Osteoblast (primary cell): ENCODE measurements around the gene ARHGEF17. TPM values are rescaled to one million over a fixed set of nuclear protein-coding genes. Genes with fewer than 3 reads are reported as not detected.

ENCODE experiments used
- DNase-seq: peaks from one replicate; pipeline ENCODE4 v3.0.0; 2011; ENCODE audit warnings: low spot score, mixed read lengths; ENCODE audit not compliant: insufficient read length; ENCODE audit errors: missing footprints
- H2AFZ ChIP-seq: 2 replicates; pipeline ENCODE4 v1.6.0; 2011; ENCODE audit warnings: mild to moderate bottlenecking, low read length
- H3K27ac ChIP-seq: 2 replicates; pipeline ENCODE4 v1.5.1; 2011; ENCODE audit warnings: mild to moderate bottlenecking, low read depth, low read length, moderate library complexity
- H3K27me3 ChIP-seq: 2 replicates; pipeline ENCODE4 v1.6.0; 2012; ENCODE audit warnings: mild to moderate bottlenecking, control low read depth, inconsistent platforms, low read length, moderate library complexity; ENCODE audit not compliant: insufficient read depth
- H3K36me3 ChIP-seq: 2 replicates; pipeline ENCODE4 v1.5.1; 2011; ENCODE audit warnings: mild to moderate bottlenecking, low read length, control low read depth, moderate library complexity; ENCODE audit not compliant: insufficient read depth
- H3K4me1 ChIP-seq: 2 replicates; pipeline ENCODE4 v1.5.1; 2011; ENCODE audit warnings: mild to moderate bottlenecking, low read length, control low read depth, moderate library complexity; ENCODE audit not compliant: insufficient read depth
- H3K4me2 ChIP-seq: 2 replicates; pipeline ENCODE4 v1.6.0; 2011; ENCODE audit warnings: mild to moderate bottlenecking, low read length; ENCODE audit not compliant: insufficient read depth
- H3K4me3 ChIP-seq: fragments of 200-600 bp; sonication (generic); 3 replicates; pipeline ENCODE4 v1.5.1; 2012; ENCODE audit warnings: mild to moderate bottlenecking, low read length, inconsistent platforms; ENCODE audit not compliant: insufficient read depth
- H3K79me2 ChIP-seq: 2 replicates; pipeline ENCODE4 v1.6.0; 2012; ENCODE audit warnings: mild to moderate bottlenecking, low read length, control low read depth, inconsistent platforms; ENCODE audit not compliant: insufficient read depth
- H3K9me3 ChIP-seq: 2 replicates; pipeline ENCODE4 v1.5.1; 2011; ENCODE audit warnings: low read depth, low read length, control low read depth
- H4K20me1 ChIP-seq: 2 replicates; pipeline ENCODE4 v1.6.0; 2012; ENCODE audit warnings: mild to moderate bottlenecking, low read length, control low read depth; ENCODE audit not compliant: insufficient read depth
- CTCF ChIP-seq: IDR thresholded peaks from 2 replicates; pipeline ENCODE4 v1.5.1; 2011; ENCODE audit warnings: mild to moderate bottlenecking, low read depth, low read length, moderate library complexity; ENCODE audit errors: extremely low read depth
- total RNA-seq: library from RNA; depleted of rRNA; stranded (reverse); fragments of >200 nt; gene quantifications from 2 replicates; pipeline ENCODE4 v1.2.3, GENCODE V29; 2012

ARHGEF17 gene
- total RNA-seq, 1 donor: 67.0 TPM

GRCh38 chr11:73391665-73392064, 83.6 kb downstream of the ARHGEF17 start:
- H3K27ac ChIP-seq: no peak overlapping the region
- DNase-seq: peak; percentile 83
- H3K4me2 ChIP-seq: no peak overlapping the region
- peaks cover 53% of the 10 kb centered on the region for H3K79me2 ChIP-seq
- H3K27me3 ChIP-seq: no peaks in the 10 kb centered on the region
- H3K4me3 ChIP-seq: no peak overlapping the region
- H3K4me1 ChIP-seq: peaks cover 7% of the 10 kb centered on the region
- peaks cover 32% of the 10 kb centered on the region for H3K36me3 ChIP-seq
- TF ChIP-seq CTCF: no peak
- no peaks in the 10 kb centered on the region for H3K9me3 ChIP-seq
- H4K20me1 ChIP-seq: peaks cover 30% of the 10 kb centered on the region
- H2AFZ ChIP-seq: no peak overlapping the region

GRCh38 chr11:73392108-73393010, 84.3 kb downstream of the ARHGEF17 start:
- H3K27ac ChIP-seq: no peak overlapping the region
- H3K4me3 ChIP-seq: no peak overlapping the region
- peaks cover 46% of the 10 kb centered on the region for H3K79me2 ChIP-seq
- no peak for TF ChIP-seq CTCF
- H3K9me3 ChIP-seq: no peaks in the 10 kb centered on the region
- H3K4me2 ChIP-seq: no peak overlapping the region
- H3K4me1 ChIP-seq: peaks cover 7% of the 10 kb centered on the region
- peaks cover 32% of the 10 kb centered on the region for H3K36me3 ChIP-seq
- DNase-seq: no peak
- H4K20me1 ChIP-seq: peaks cover 28% of the 10 kb centered on the region
- H2AFZ ChIP-seq: no peak overlapping the region
- no peaks in the 10 kb centered on the region for H3K27me3 ChIP-seq

GRCh38 chr11:73393011-73393380, 84.9 kb downstream of the ARHGEF17 start:
- Histone ChIP-seq H3K79me2 (peaks cover 40% of the 10 kb centered on the region), H3K9me3 (no peaks in the 10 kb centered on the region), H3K36me3 (peaks cover 32% of the 10 kb centered on the region), H3K4me2 (no peak overlapping the region), H3K27me3 (no peaks in the 10 kb centered on the region), H3K27ac (peak overlapping the region; percentile 45), H3K4me3 (no peak overlapping the region), H4K20me1 (peaks cover 28% of the 10 kb centered on the region), H2AFZ (no peak overlapping the region), H3K4me1 (peaks cover 7% of the 10 kb centered on the region)
- TF ChIP-seq CTCF: no peak
- peak; percentile 90 for DNase-seq
